Fibroblast of pulmonary artery (primary cell): ENCODE data around the gene MKX.

Experiments
- DNase-seq: peaks from one replicate; pipeline ENCODE4 v3.0.0-alpha.2; 2010; ENCODE audit warnings: low read depth
- H3K4me3 ChIP-seq: replicated peaks from 2 replicates; pipeline ENCODE4 v1.5.1; 2011; ENCODE audit warnings: low read depth, mild to moderate bottlenecking, control low read depth, low read length, moderate library complexity
- TF ChIP-seq, protein P1 (sequence below): IDR thresholded peaks from 2 replicates; pipeline ENCODE4 v1.5.1; 2011; ENCODE audit warnings: mild to moderate bottlenecking, control low read depth, low read length, inconsistent platforms; ENCODE audit errors: missing control alignments

The MKX gene

DNA sequence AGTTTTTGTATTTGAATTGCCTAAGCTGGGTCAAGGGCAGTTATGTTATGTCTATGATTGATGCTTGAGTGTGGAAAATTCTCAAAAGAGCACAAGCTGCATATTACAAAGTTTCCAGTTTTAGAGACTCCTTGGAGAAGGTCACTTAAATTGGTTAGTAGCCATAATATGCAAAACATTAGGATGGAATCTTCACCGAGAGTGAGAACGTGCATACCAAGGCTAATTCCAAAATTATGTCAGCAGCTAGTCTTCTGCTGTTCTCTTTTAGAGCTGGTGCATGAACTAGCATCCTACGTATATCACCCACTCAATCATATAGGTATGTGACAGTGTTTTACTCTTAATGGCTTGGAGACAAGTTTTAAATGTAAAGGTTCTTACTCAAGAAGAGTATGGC lies 49.2 kb downstream of the MKX start:
- H3K4me3 ChIP-seq, result no peak overlapping the region
- no peak for DNase-seq
- TF ChIP-seq, protein P1, sequence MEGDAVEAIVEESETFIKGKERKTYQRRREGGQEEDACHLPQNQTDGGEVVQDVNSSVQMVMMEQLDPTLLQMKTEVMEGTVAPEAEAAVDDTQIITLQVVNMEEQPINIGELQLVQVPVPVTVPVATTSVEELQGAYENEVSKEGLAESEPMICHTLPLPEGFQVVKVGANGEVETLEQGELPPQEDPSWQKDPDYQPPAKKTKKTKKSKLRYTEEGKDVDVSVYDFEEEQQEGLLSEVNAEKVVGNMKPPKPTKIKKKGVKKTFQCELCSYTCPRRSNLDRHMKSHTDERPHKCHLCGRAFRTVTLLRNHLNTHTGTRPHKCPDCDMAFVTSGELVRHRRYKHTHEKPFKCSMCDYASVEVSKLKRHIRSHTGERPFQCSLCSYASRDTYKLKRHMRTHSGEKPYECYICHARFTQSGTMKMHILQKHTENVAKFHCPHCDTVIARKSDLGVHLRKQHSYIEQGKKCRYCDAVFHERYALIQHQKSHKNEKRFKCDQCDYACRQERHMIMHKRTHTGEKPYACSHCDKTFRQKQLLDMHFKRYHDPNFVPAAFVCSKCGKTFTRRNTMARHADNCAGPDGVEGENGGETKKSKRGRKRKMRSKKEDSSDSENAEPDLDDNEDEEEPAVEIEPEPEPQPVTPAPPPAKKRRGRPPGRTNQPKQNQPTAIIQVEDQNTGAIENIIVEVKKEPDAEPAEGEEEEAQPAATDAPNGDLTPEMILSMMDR, result no peak

DNA sequence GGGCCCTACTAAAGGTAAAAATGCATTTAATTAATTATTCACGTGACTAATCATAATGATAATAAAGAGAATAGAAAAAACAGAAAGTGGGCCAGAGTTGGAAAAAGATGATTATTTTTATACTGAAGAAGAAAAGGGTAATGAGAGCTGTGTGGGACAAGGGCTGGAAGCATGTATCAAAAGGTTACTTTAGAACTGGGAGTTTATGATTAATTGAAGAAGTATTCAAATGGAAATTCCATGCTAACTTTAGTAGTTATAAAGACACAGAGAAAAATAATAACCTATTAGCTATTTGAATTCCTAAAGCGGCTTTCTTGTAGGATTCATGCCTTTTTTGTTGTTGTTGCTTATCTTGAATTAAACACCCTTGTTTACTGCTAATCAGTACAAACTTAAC lies 49.9 kb downstream of the MKX start:
- TF ChIP-seq, protein P1, result no peak
- no peak for DNase-seq
- no peak overlapping the region for H3K4me3 ChIP-seq

DNA sequence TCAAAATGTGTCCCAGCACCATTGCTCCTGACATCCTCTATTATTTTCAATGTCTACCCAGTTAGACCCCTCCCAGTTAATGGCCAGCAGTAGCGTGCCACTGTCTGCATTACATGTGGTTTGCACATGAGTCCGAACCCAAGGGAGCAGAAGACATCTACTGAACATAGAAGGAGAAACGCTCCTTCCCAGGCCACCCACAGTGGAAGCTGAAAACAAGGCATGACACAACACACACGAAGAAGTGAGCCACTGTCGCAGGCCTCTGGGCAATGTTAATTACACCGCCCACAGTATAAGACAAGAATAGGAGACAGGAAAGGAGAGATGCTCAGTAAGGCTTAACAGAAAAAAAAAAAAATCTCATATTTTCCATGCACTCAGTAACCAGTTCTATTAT lies 50.5 kb downstream of the MKX start:
- no peak overlapping the region for H3K4me3 ChIP-seq
- DNase-seq, result no peak
- TF ChIP-seq, protein P1, result no peak

DNA sequence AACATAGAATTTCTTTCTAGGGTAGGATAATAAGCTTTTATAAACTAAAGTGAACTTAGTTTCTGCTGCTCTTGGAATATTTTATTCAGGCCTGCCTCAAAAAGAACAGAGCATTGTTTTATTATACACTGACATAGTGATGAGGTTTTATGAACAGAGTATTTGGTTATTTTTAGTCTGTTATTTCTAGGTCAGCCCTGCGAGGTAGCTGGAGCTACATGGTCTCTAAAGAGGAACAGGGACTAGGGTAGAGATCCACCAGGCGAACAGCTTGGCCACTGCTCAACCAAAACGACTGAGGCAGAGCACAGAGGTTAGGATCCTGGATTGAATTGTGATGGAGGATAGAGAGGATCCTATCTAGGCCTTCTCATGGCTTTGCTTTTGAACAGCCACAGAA lies 53.0 kb downstream of the MKX start:
- no peak for DNase-seq
- no peak overlapping the region for H3K4me3 ChIP-seq
- TF ChIP-seq, protein P1, result no peak

DNA sequence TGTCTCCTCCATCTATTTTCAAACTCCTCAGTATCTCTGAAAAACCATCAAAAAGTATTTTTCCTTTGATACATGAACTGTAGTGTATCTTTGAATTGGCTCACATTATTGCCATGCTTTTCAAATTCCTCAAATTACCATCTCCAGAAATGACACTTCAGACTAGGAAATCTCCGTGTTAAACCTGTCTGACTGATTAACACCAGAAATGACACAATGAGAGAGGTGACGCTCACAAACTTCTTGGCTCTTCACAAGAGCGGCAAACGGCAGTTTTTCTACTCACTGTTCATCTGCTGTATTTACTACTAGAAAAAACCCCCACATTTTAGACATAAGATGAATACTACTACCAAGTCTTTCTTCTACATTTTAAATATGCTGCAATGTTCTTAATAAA lies 56.6 kb downstream of the MKX start:
- no peak overlapping the region for H3K4me3 ChIP-seq
- TF ChIP-seq, protein P1, result no peak
- DNase-seq, result no peak

DNA sequence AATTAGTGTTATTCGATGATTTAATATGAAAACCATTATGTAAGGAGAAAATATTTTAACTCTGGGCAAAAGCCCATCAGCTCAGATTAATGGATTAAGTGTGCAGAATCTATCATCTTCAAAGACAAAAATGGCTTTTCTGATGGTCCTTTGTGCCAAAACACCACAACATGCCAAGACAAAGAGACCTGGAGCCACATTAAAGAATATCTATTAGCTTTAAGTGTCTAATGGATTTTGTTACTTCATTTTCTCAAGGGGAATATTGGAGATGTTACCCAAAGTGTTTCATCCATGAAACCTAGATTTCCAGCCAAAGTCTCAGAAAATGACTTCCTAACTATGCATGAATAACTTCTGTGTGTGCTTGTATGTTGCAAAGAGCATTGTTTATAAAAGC lies 57.3 kb downstream of the MKX start:
- no peak for DNase-seq
- TF ChIP-seq, protein P1, result no peak
- H3K4me3 ChIP-seq, result no peak overlapping the region

DNA sequence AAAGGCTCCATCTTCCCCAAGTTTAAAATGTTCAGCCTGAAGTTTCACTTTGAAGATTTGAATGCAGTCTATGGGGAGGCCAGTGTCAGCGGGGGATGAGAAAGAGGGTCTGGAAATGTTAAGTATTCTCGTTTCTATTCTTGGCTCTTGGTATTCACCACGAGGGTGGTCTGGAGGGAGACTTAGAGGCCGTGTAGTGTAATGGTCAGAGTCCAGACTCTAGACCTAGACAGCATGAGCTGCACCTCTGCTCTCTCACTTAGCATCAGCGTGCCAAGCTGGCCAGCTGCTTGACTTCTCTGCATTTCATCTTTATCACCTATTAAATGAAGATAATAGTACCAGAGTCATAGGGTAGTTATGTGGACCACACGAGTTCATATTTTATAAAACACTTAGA lies 57.9 kb downstream of the MKX start:
- no peak overlapping the region for H3K4me3 ChIP-seq
- no peak for DNase-seq
- TF ChIP-seq, protein P1, result no peak
